HG03442 (cell line): ENCODE measurements around the gene BRD8.
"Not testable (repeated sequence)": the region's sequence is repeated elsewhere in the genome, so short reads cannot be mapped to it uniquely, and the experiment has no call there.

Experiments used
- ATAC-seq: cut with Tn5 transposase; IDR thresholded peaks from one replicate; pipeline ENCODE4 v1.9.1; 2021; ENCODE audit warnings: mild to moderate bottlenecking, moderate library complexity; ENCODE audit not compliant: unreplicated experiment

BRD8 gene, protein sequence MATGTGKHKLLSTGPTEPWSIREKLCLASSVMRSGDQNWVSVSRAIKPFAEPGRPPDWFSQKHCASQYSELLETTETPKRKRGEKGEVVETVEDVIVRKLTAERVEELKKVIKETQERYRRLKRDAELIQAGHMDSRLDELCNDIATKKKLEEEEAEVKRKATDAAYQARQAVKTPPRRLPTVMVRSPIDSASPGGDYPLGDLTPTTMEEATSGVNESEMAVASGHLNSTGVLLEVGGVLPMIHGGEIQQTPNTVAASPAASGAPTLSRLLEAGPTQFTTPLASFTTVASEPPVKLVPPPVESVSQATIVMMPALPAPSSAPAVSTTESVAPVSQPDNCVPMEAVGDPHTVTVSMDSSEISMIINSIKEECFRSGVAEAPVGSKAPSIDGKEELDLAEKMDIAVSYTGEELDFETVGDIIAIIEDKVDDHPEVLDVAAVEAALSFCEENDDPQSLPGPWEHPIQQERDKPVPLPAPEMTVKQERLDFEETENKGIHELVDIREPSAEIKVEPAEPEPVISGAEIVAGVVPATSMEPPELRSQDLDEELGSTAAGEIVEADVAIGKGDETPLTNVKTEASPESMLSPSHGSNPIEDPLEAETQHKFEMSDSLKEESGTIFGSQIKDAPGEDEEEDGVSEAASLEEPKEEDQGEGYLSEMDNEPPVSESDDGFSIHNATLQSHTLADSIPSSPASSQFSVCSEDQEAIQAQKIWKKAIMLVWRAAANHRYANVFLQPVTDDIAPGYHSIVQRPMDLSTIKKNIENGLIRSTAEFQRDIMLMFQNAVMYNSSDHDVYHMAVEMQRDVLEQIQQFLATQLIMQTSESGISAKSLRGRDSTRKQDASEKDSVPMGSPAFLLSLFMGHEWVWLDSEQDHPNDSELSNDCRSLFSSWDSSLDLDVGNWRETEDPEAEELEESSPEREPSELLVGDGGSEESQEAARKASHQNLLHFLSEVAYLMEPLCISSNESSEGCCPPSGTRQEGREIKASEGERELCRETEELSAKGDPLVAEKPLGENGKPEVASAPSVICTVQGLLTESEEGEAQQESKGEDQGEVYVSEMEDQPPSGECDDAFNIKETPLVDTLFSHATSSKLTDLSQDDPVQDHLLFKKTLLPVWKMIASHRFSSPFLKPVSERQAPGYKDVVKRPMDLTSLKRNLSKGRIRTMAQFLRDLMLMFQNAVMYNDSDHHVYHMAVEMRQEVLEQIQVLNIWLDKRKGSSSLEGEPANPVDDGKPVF

GRCh38 chr5:138178516-138179276 is at the start of gene BRD8, which contains the start of gene KIF20A:
TSS of gene BRD8 (minus strand) at chr5:138178630. CDS start at chr5:138178614, 16 bp downstream.
TSS of gene KIF20A (plus strand) at chr5:138179112. CDS start at chr5:138179681, 569 bp downstream.
- peak; percentile 80 for ATAC-seq

- no peak for ATAC-seq
These were observed 48.5 kb upstream of the BRD8 start for GRCh38 chr5:138226910-138227309.

- ATAC-seq: no peak
These were observed 46.3 kb upstream of the BRD8 start for GRCh38 chr5:138224712-138225111.

DNA sequence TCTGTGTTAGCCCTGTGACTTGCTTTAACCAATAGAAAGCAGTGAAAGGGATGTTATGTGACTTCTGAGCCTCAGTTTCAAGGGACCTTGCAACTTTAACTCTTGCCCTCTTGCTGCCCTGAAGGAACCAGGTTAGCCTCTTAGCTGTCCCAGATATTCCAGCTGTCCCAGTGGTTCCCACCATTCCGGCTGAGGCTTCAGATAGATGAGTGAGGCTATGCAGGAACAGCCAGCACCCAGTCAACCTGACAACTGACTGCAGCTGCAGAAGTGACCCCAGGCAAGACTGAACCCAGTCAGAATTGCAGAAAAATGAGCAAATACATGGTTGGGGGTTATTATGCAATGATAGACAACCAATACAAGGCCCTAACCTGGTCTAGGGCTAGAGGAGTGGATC is 45.1 kb upstream of the BRD8 start:
- ATAC-seq: no peak

- ATAC-seq: no peak
These were observed 38.4 kb upstream of the BRD8 start for GRCh38 chr5:138216799-138217198.

DNA sequence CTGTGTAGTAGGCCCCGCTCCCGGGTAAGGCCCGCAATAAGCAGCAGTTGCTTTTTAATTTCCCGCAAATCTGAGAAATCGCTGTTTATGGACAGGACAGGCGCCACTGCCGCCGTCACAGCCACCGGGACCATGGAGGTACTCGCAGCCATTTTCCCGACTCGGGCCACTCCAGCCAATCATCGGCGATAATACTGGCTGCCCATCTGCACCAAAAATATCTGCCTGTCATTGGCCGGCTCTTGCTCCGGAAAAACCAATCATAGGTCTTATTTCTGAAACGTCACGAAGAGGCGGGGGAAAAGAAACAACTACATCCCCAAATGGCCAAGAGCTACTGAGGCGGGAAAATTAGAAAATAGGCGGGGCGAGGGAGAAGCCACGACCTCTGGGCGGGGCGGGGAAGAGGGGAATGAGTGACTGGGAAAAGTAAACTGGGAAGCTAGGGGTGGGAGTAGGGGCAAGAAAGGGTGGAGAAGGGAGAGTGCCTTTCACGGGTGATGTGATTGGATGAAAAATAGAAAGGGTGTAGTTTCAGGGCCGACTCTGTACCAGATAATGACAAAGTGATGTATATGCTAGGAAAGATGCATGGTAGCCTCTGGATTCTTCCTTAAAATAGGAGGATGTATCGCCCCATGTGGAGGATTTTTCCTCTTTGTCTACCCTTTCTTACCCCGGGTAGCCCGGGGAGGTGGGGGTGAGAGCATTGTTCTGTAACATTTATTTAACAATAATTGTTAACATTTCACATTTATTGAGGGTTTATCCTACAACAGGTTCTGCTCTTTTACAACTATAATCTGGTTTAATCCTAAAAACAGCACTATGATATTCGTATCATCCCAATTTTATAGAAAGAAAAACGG is 35.0 kb upstream of the BRD8 start, which contains the start of gene CDC23:
CDC23 (minus strand) TSS at position 163 of the 869 bp plus-strand sequence; CDS start at position 152, 11 bp downstream.
- peak; percentile 97 for ATAC-seq

DNA sequence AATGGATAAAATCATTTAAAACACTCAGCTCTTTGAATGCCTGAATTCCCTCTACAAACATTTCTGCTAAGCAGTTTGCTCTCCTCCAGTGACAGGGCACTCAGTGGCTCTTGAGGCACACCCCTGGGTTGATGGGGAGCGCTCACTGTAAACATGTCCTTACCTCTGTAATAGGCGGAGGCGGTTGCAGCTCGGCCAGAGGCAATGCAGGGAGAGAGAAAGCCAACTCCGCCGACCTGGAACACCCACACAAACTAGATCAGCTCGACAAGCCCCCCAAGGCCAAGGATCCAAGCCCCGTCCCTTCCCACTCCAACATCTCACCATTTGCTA is 34.4 kb upstream of the BRD8 start:
- peak; percentile 5 for ATAC-seq

GRCh38 chr5:138210985-138211384 is 32.6 kb upstream of the BRD8 start:
- no peak for ATAC-seq

GRCh38 chr5:138193859-138194258 is 15.4 kb upstream of the BRD8 start:
- not testable (repeated sequence) for ATAC-seq

- no peak for ATAC-seq
These were observed 14.4 kb upstream of the BRD8 start for GRCh38 chr5:138192826-138193225.

DNA sequence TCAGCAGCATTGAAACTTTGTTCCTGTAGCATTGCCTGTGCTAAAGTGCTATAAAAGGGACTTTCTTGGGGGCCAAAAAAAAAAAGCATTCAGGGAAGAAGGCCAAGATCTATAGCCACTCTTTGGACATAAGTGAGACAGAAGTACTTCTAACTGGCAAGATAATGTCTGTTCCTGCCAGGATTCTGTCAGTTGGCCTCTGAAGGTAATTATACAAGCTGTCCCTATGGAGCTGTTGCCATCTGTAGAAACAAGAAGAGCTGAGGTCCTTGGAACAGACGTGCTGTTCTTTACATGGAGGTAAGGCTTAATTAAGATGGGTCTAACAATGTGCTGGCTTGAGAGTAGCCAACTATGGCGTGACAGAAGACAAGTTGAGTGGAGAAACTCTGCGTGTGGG is 10.2 kb upstream of the BRD8 start:
- no peak for ATAC-seq

GRCh38 chr5:138186002-138186447 is 7.6 kb upstream of the BRD8 start:
- peak; percentile 58 for ATAC-seq

GRCh38 chr5:138182808-138183207 is 4.4 kb upstream of the BRD8 start:
- no peak for ATAC-seq

GRCh38 chr5:138180841-138181240 is 2.4 kb upstream of the BRD8 start:
- ATAC-seq: no peak

- no peak for ATAC-seq
These were observed 1.9 kb upstream of the BRD8 start for GRCh38 chr5:138180183-138180782.

- no peak for ATAC-seq
These were observed 937 bp upstream of the BRD8 start for GRCh38 chr5:138179277-138179857.

- ATAC-seq: no peak
These were observed 402 bp downstream of the BRD8 start for GRCh38 chr5:138177941-138178515.

DNA sequence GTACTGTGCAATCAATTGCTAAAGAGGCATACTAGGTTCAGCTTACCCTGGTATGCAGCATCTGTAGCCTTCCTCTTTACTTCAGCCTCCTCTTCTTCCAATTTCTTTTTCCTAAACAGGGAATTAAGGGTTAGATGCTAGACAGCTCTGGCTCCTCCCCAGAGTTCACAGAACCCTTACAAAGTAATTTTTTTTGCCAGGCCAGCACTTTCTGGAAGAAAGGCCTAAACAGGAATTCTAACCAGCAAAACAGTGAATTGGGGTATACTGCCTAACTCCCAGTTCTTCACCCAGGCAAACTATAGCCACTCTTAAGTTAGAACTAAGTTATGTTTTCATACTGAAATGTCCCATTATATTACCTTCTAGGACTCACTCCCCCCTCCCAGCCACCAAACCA is 8.1 kb downstream of the BRD8 start:
- ATAC-seq: no peak
